GM18907 (cell line): Measurements from ENCODE around the gene IPO13.
A peak's percentile ranks its signal among the peaks of the same experiment; 100 is the strongest.

ENCODE experiments used
- ATAC-seq: cut with Tn5 transposase; IDR thresholded peaks from one replicate; pipeline ENCODE4 v1.9.1; 2021; ENCODE audit warnings: mild to moderate bottlenecking, moderate library complexity; ENCODE audit not compliant: unreplicated experiment

The IPO13 gene

DNA sequence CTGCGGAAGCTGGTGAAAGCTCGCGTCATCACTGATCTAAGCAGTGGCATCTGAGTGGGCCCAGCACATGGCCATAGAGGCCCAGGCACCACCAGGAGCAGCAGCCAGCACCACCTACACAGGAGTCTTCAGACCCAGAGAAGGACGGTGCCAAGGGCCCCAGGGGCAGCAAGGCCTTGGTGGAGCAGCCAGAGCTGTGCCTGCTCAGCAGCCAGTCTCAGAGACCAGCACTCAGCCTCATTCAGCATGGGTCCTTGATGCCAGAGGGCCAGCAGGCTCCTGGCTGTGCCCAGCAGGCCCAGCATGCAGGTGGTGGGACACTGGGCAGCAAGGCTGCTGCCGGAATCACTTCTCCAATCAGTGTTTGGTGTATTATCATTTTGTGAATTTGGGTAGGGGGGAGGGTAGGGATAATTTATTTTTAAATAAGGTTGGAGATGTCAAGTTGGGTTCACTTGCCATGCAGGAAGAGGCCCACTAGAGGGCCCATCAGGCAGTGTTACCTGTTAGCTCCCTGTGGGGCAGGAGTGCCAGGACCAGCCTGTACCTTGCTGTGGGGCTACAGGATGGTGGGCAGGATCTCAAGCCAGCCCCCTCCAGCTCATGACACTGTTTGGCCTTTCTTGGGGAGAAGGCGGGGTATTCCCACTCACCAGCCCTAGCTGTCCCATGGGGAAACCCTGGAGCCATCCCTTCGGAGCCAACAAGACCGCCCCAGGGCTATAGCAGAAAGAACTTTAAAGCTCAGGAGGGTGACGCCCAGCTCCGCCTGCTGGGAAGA is 16.4 kb upstream of the IPO13 start:
- no peak for ATAC-seq

GRCh38 chr1:43930949-43931275 is 15.8 kb upstream of the IPO13 start:
- ATAC-seq = no peak

DNA sequence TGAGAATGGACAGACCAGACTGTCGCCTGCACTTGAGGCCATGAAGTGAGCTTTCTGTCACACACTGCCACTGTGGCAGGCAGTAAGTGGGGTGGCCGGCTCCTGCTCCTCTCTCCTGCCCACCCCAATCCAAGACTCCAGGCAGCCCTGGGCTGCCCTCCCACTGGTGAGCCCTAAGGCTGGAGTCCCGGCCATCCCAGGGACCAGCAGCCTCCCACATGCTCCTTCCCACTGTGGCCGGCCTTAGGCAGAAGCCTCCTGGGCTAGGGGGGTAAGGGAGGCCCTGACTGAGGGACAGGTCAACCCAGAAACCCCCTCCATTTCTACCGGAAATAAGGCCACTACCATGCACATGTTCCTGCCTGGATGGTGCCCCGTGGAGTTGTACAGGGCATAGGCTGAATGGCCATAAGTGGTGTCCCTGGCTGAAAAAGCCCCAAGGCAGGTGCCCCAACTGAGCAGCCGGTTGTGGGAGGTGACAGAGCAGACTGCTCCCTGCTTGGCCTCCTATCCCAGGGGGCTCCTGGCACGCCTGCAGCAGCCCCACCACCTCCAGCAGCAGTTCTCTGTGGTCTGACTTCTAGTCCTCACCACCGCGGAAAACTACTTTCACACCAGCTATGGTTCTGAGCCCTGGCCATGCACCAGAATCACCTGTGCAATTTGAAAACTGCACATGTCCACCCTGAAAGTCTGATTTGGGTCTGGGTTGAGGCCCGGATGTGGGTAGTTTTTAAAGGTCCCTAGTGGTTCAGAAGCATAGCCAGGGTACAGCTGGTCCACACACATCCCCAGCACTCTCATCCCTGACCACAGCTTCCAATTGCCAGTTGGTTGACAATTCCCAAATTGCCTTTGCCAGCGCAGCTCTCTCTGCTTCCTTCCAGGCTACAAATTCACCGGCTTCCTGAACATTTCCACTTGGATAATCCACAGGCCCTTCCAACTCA is 14.8 kb upstream of the IPO13 start:
- ATAC-seq = no peak

- ATAC-seq = no peak
Observed at GRCh38 chr1:43932786-43933385, 13.9 kb upstream of the IPO13 start.

DNA sequence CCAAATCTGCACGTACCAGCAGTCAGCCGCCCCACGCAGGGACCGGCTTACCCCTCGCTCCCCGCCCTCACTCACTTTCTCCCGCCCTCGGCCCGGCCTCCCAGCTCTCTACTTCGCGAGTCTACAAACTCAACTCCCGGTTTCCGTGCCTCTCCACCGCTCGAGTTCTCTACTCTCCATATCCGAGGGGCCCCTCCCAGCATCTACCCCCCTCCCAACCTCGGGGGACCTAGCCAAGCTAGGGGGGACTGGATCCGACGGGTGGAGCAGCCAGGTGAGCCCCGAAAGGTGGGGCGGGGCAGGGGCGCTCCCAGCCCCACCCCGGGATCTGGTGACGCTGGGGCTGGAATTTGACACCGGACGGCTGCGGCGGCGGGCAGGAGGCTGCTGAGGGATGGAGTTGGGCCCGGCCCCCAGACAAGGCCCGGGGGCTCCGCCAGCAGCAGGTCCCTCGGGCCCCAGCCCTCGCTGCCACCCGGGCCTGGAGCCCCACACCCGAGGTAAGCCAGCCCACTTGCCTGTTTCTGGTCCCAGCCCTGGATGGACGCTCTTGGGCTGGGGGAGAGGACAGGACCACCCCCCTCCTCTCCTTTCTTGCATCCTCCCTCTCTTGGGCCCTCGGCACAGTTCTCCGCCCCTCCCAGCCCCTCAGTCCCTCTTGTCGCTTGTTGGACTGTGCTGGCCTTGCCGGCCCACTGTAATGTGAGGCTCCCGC is 13.2 kb upstream of the IPO13 start, which contains the start of gene ARTN:
Gene ARTN, plus strand, starts transcription at position 416 of the 715 bp plus-strand sequence. CDS start 1,856 bp downstream, outside the sequence.
- ATAC-seq = no peak

GRCh38 chr1:43934101-43934985 is 12.4 kb upstream of the IPO13 start:
- no peak for ATAC-seq

GRCh38 chr1:43934986-43935324 is 11.8 kb upstream of the IPO13 start:
- ATAC-seq = no peak

DNA sequence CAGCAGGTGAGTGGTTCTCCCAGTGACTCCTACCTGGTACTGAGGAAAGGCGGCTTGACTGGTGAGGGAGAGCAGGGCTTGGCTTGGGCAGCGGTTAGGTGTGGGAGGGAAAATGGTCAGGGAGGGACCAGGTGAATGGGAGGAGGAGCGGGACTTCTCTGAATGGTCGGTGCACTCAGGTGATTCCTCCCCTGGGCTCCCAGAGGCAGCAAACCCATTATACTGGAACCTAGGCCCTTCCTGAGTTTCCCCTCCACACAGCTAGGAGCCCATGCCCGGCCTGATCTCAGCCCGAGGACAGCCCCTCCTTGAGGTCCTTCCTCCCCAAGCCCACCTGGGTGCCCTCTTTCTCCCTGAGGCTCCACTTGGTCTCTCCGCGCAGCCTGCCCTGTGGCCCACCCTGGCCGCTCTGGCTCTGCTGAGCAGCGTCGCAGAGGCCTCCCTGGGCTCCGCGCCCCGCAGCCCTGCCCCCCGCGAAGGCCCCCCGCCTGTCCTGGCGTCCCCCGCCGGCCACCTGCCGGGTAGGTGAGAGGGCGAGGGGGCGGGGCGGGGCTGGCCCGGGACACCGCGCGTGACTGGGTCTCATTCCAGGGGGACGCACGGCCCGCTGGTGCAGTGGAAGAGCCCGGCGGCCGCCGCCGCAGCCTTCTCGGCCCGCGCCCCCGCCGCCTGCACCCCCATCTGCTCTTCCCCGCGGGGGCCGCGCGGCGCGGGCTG is 10.9 kb upstream of the IPO13 start:
- no peak for ATAC-seq

- no peak for ATAC-seq
Observed at GRCh38 chr1:43936431-43937151, 10.2 kb upstream of the IPO13 start.

- no peak for ATAC-seq
Observed at GRCh38 chr1:43937179-43937865, 9.4 kb upstream of the IPO13 start.

- no peak for ATAC-seq
Observed at GRCh38 chr1:43938383-43938782, 8.4 kb upstream of the IPO13 start.

DNA sequence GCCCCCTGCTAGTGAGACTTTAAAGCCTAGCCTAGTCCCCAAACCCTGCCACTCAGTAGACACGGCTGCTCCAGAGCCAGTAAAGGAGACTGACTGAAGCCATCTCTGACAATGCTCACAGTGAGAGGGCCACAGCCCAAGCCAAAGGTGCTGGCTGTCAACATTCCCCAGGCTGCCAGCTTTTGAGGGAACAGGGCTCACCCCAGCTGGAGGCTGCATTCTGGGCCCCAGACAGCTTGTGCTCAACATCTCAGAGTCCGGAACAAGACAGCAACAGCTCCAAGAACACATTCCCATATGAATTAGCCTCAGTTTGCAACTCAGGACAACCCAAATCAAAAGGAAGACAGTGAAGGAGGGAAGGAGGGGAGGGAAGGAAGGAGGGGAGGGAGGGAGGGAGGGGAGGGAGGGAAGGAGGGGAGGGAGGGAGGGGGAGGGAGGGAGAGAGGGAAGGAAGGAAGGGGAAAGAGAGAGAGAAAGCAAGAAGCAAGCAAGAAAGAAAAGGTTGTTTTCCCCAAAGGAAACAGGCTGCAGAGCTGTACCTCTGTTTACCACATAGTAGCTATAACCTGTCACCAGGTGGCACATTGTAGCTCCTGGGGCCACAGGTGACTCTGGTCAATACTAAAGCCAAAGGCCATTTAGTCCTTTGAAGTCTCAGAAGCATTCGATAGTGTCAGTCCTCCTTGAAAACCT is 7.7 kb upstream of the IPO13 start:
- ATAC-seq = no peak

- ATAC-seq = no peak
Observed at GRCh38 chr1:43942411-43942810, 4.3 kb upstream of the IPO13 start.

- no peak for ATAC-seq
Observed at GRCh38 chr1:43944860-43945259, 1.9 kb upstream of the IPO13 start.

- no peak for ATAC-seq
Observed at GRCh38 chr1:43945674-43946235, 995 bp upstream of the IPO13 start.

DNA sequence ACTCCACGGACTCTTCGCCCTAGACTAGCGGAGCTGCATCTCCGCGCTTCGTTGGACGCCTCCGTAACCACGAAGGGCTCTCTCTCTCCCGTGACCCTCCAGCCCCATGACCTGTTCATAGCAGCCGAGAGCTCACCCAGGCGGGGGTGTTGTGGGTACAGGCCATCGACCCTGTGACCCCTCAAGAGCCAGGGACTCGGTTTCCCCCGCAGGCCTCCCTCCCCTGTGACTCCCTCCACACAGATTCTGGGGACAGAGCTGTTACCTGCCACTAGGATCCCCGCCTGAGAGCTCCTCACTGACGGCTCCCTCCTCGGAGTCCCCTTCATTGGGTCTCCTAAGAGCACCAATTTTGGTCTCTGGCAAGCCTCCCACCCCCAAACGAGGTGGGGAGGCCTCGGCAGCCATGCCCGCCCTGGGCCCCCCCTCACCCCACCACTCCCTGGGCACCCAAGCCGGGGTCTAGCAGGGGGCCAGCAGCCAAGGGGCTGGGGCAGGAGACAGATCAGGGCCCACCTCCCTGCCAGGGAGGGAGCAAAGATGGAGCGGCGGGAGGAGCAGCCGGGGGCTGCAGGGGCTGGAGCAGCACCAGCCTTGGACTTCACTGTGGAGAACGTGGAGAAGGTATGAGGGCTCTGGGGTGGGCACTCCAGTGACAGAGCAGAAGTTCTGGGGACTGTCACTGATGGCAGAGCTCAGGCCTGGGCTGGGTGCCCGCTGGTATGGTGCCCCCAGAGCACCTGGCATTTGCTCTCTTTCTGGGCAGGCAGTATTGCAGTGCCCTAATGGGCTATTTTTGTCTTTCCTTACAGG is 517 bp downstream of the IPO13 start:
- peak; percentile 29 for ATAC-seq
